CMK (cell line): ENCODE measurements around the gene TMEM273.

Experiments
- DNase-seq: peaks from one replicate; pipeline ENCODE4 v3.0.0-alpha.2; 2010; ENCODE audit warnings: low read depth

TMEM273 gene

DNA sequence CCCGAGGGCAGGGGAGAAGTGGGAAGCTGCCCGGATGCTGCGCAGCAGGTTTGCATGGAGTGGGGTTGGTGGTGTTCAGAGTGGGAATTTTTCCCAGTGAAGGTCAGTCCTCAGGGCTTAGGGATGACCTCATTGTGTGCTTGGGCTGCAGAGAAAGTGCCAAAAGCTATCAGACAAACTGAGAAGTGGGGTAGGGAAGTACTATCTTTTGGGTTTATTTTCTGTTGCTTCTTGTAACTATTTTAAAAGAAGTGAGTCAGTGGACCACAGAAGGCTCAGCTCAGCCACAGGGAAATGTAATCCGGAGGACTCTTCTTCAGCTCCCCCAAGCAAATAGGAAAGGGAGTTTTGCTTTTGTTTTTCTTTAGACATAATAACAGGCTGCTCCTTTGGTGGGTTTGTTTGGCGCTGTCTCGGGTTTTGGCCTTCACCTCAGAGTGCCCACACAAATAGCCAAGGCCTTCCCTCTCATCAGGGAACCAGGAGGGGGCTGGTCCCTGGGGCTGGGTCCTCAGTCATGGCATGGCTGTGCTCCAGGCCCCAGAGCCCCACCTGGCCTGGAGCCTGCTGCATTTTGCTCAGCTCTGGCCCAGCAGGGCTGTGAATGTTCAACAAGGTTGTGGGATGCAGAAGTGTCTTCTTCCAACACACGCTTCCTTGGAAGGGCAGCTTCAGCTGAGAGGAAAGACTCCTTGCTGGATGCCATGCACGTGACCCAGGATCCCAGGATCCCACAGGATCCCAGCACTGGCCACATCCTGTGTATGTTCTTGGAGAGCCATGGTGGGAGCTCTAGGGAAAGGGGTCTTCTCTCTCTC lies 49.0 kb downstream of the TMEM273 start:
- DNase-seq, result no peak

DNA sequence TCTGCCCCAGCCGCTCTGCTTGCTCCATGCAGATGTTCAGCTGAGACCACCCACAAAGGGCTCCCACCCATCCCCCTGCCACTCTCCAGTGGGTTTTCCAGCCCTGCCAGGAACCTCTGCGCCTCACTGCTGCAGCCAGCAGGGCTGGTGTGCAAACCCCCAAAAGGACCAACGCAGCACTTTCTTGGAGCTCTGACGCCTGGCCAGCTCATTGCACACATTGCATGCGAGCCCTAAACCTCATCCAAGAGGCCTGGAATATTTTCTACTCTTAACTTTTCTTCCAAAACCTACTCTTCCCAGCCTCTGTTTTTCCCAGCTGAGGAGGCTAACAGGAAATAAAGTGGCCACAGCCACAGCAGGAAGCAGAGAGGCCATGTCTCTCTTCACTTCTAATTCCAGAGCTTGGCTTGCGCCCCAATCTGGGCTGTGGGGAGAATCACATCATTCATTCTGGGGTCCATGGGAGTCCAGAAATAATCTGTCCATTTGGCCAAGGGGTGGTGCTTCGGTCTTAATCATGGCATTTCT lies 49.8 kb downstream of the TMEM273 start:
- no peak for DNase-seq

DNA sequence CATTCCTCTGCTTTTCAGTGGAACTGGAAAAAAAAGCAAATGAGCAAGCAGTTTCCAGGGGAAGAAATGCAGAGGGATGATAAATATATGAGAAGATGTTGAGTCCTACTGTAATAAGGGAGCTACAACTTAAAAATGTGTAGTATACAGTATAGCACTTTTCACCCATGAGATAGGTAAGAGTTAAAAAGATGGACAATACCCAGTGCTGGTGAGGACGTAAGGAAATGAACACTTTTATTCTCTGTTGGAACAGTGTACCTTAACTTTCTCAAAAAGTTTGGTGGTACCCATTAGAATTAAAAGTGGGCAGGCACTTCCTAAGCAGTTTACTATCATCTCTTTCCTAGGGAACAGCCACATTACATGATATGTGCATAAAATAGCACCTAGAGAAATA lies 51.7 kb downstream of the TMEM273 start:
- DNase-seq, result no peak

DNA sequence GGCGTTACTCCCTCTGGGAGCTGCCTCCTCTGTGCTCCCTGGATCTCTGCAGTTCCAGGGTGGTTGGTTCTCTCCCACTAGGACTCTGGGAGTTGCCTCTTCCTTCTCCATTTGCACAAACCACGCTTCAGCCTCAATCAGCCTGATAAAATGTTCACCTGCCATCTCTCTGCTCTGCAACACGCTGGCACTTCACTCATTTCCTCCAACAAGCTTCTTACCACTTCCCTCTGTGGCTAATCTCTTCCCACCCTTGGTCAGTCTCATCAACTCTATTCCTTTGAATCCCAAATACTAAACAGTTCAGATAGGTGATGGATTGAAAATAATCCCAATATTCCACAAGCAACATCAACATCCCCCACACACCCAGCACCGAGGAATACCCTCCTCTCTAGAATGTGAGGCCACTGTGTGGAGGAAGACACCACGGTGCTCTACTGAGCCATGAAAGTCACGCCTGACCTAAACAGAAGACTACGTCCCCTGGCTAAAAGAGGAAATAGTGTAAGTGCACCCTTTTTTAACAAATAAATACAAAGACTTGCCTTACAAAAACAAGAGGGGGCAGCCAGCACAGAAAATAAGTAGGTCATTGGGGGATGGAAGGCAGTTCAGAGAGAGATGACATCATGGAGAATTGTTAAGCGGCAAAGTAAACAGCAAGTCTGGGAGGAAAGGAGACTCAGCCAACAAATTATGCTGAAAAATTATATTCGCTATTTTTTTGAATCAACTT lies 52.4 kb downstream of the TMEM273 start:
- DNase-seq, result no peak

DNA sequence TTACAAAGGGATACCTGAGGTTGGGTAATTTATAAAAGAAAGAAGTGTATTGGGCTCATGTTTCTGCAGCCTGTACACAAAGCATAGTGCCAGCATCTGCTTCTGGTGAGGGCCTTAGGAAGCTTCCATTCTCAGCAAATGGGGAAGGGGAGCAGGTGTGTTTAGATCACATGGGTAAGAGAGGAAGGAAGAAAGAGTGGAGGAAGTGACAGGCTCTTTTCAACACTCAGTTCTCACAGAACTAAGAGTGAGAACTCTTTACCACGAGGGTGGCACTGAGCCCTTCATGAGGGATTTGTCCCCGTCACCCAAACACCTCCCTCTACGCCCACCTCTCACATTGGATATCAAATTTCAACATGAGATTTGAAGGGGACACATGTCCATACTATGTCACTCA lies 53.9 kb downstream of the TMEM273 start:
- no peak for DNase-seq

DNA sequence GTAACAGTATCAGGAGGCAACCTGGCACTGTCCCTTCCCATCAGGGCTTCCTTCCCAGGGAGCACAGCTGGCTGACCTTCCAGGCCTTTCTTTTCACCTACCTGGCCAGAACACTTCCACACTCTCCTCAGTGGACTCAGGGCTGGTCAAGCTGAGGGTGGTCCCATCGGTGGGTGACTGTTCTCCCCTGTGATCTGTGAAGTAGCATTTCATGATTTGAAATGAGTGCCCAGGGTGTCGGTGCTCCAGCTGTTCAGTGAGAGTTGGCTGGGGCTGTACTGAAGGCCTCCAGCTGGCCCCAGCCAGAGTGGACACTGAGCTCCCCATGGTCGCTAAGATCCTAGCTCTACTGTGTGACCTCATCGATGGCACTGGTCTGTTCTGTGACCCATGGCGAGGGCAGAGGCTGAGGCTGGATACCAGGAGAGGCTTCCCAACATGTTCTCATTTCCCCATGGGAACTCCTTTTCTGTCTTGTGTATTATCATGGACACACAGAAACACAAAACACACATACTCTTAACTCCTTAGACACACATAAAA lies 54.4 kb downstream of the TMEM273 start, which contains the start of gene FAM170B:
Gene FAM170B (minus strand): TSS at position 316 of the 543 bp plus-strand sequence. CDS start 103 bp downstream, at position 213.
- no peak for DNase-seq

DNA sequence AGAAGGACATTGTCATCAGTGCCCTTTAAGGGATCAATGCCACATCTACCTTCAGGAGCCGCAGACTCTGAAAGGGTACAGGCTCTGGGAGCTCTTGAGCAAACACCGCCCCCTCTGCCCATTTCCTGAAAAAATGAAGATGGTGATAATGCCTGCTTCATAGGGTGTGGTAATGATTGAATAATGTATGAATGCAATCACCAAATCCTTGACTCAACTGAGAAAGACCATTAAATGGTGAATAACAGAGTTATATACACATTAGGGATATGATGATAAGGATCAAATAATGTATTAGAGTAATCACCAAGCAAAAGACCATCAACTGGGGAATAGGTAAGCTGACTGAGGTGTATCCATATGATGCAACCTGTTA lies 55.8 kb downstream of the TMEM273 start:
- no peak for DNase-seq

DNA sequence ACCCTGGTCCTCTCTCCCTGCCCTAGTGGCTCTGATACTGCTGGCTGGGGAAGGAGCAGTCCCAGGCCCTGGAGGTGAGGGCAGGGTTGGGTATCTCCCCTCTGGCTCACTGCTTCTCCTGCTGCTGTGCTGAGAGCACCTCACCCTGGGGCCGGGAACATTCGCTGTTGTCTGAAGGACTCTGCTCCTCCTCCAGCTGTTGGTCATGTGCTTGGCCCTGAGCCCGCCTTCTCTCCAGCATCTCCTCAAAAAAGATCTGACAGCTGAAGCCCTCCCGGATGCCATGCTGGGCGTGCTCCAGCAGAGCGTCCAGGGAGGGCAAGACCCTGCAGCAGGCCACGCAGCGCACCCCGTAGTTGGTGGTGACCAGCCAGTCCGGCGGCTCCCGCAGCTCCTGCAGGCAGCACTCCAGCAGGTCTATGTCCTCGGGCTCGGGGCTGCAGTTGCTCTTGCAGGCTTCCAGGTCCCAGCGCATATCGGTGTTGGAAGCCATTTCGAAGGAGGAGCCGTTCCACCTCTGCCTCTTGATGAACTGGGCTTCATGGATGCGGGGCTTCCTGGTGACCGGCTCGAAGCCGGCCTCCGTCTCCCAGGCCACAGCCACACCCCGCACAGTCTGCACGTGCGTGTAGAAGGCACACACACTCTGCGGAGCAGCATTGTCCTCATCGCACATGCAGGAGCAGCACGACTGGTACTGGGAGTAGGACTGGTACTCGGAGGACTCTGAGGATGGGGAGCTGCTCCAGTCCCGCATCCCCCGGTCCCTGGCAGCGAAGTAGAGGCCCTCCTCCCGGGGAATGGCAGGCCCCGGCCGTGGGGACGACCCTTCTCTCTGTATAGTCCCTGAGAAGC lies 56.5 kb downstream of the TMEM273 start:
- DNase-seq, result no peak

DNA sequence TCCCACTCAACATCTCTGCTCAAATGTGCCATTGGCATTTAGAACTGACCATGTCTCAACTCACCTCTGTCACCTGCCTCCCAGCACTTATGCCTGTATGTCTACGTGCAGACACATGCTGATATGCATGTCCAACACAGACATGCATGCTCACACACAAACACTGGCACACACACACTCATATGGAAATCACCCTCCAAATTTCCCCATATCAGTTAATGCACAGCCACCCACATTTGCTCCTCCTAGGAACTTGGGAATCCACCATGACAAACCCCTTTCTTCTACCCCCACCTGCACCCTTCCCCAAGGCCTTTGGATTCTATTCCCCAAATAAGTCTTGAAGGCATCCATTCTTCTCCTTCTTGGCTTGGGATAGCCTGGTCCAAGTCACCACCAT lies 58.8 kb downstream of the TMEM273 start:
- DNase-seq, result no peak

DNA sequence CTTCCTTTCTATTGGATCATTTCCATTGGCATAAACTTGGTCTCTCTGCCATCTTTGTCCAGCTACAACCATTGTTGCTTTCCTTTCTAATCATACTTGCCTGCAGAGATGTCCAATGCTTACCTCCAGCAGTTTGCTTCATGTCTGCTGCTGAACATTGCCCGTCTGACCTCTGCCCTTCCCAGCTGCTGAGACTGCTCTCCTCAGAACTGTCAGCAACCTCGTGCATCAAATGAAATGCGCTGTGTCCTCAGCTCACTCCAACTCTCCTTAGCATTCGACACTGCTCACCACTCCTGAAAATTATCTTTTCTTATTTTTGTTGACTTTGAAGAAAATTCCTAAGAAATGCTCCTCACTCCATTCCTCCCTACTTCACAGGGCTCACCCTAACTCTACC lies 59.3 kb downstream of the TMEM273 start:
- no peak for DNase-seq

DNA sequence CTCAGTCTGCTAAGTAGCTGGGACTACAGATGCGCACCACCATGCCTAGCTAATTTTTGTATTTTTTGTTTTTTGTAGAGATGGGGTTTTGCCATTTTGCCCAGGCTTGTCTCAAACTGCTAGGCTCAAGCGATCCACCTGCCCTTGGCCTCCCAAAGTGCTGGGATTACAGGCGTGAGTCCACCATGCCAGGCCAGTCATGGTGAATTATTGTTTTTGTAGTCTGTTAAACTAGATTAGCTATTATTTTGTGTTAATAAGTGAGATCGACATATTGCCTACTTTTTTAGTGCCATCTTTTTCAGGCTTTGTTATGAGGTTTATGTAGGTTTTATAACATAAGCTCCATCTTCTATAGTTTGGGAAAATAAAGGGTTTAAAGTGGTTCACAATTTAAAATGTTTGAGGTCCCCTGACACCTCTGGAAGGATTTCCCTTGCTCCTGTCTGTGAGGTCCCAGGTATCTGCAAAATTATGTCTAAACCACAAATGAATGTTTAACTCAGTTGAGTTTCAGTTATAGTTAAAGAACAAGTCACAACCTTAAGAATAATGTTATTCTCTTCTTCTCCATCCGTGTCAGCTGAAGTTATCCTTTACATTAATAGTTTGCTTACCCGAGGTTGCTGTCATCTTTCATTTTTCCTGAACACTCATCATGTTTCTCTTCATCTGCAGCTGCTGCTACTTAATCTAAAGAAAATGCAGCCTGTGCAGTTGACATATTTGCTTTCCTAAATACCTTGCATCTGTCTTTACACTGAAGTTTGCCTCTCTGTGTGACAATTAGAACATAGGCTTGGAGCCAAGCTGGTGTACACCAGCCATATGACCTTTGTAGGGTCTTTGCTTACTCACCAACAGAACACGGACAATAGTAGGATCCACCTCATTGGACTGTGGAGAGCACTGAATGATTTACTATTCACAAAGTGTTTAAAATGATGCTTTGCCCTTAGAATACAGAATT lies 63.9 kb downstream of the TMEM273 start:
- DNase-seq, result no peak

DNA sequence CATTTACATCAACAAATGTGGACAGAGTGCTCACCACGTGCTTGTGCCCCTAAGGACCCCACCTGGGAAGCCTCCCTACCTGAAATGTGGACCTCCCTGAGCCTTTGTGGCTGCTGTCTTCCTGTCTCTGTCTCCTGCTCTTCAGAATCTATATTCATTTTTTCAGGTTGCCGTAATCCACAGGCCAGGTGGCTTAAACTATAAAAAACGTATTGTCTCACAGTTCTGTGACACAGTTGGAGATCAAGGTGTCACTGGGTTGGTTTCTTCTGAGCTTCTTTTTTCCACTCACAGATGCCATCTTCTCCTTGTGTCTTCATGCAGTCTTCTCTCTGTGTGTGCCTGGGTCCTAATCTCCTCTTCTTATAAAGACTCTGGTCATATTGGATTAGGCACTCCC lies 67.3 kb downstream of the TMEM273 start:
- DNase-seq, result no peak

DNA sequence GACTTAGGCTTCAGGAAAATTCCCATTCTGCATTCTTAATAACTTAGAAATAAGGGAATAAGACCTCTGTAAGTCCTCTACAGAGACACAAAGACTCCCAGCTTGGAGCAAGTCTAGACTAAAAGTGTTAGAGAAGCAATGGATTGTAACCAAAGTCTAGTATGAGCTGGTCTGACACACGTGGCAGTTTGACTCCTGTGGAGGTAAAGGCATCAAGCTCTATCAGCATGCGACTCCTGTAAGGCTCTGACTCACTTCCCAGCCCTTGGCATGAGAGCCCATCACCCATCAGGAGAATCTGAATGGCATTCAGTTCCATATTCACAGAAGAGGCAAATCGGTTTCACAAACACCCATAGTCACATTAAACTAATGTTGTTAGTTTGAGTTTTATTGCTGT lies 68.4 kb downstream of the TMEM273 start:
- DNase-seq, result no peak

DNA sequence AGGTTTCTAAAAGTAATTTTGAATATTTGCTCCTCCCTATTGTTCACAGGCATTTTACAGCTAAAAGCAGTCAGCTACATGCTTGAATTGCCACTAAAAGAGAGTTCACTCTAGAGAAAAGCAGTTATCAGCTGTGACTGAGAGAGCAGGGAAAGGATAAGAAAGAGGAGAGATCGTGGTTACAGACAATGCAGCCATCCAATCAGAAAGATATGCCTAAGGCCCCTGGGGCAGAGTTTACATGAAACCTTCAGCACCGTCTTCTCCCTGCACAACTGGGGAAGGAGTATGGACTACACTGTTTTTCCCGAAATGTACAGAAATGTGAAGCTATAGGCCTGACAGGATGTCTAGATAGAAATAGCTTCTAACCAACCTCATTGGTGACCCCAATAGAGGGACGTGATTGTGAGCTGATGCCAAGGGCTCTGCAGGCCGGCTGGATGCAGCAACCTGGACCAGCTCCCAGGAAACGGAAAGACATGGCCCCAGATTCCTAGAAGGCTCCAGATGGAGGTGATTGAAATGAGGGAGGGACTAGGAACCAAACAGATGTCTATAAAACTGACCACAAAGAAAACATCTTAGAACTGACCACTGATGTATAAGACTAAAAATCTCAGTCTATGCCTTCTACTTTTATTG lies 69.6 kb downstream of the TMEM273 start:
- DNase-seq, result no peak

DNA sequence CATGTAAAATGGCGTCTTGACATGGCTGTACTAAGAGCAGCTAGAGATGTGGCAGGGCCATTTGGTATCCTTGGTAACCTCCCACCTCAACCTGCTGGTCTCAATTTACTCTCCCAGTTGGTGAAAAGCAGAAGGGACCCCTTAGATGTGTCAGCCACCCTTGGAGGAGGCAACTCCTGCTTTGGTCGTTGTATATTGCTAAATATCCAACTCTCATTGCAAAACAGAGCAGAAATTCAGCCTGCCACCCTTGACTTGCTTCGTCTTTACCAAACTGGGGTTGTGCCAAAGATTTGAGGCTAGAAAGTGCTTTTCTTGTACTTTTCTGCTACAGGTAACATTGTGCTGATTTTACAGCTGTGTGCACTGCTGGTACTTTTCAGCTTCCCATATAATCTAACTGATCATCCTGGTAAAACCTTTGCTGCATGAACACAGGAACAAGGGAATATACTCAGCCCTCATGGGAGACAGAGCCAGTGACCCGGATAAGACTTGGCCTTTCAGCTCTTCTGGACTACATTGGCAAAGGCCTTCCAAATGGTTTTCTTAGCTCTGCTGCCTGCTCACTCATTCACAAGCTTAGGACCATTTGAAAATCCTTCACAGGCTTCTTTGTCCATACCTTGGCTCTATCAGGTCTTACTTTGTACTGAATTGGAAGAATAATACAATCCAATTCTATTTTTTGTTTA lies 70.7 kb downstream of the TMEM273 start:
- no peak for DNase-seq

DNA sequence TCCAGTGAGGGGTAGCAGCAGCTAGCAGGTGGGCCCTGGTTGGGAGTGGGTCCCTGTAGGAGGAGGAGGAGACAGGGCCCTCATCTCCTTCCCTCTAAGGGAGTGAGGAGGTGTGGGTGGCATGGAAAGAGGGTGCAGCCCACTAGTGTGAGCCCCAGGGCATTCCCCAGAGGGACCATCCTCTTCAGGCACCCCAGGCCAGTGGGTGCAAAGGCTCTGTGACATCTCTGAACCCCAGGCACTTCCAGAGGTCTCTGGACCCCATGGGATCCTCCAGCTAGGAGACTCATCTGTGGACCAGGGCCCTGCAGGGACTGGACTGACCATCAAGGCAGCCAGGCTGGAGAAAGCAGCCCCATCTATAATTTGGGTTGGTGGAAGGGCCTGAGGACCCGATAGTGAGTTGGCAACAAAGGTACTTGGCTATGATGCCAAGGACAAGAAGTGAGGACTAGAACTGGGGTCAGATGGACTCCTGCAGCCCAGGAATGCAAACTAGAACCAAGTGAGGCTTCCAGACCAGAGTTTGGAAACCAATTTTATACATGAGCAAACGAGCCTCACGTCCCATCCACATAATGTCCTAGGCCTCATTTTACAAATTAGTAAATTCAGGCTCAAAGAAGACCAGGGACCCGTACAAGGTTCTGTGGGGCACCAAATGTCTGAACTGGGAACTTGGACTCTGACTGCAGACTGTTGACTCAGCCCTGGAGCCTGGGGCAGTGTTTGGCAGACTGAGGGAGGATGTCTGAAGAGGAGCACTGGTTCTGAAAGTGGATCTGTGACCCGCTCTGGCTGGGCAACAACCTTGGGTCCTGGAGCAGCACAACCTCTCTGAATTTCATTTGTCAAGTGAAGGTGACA lies 71.4 kb downstream of the TMEM273 start:
- DNase-seq, result no peak

DNA sequence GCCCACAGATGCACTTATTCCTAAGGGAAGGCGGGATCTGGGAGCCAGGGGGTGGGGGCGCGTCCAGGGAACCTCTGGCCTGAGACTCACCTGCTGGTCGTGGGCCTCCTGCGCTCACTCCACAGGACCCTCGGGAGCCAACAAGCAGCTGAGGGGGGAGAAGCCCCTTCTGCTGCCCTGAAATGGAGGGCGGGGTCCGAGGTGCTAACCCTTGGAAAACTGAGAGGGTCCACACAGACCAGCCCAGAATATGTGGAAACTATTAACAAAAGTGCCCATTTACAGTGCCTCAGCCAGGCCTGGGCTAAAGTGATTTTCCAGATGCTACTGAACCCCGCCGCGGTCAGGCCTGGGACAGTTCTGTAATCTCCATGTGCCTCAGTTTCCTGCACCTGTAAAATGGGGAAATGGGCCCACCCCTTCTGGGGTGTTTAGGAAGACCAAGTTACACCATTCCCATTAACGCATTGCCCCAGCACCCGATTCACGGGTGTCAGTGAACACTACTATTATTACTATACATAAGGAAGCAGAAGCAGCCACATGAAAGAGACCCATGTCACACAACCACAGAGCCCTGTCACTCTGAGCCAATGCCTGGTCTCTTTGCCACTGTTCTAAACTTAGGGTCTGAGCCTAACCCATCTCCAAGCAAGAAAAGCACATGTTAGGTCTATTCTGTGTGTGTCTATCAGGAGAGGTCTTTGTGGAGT lies 72.2 kb downstream of the TMEM273 start:
- no peak for DNase-seq
